Heart left ventricle (tissue), 16 donors: ENCODE data around the gene PRG2. TPM values are rescaled to one million over a fixed set of nuclear protein-coding genes. Genes with fewer than 3 reads are reported as not detected.
"Not testable (repeated sequence)": the region's sequence is repeated elsewhere in the genome, so short reads cannot be mapped to it uniquely, and the experiment has no call there.

Experiments used
- ATAC-seq, 4 donors: fragments of 200-7000 bp; cut with Tn5 transposase; one replicate each; pipeline ENCODE4 v1.9.1; 2020 to 2022; ENCODE audit warnings: moderate library complexity in 4 of 4, mild to moderate bottlenecking in 3 of 4, moderate number of reproducible peaks in 1 of 4
- DNase-seq, 5 donors: peaks; one replicate each; pipeline ENCODE4 v3.0.0-alpha.2; 2020
- H3K27ac ChIP-seq, 12 donors: fragments of 200-600 bp; sonication (generic) in 4 of 12; one replicate each; pipeline versions ENCODE4 v1.5.0 to v1.8.0; 2016 to 2022; ENCODE audit warnings: mild to moderate bottlenecking in 2 of 12
- H3K27me3 ChIP-seq, 9 donors: fragments of 200-600 bp; sonication (generic) in 2 of 9; one replicate each; pipeline versions ENCODE4 v1.5.1 to v1.8.0; 2016 to 2022; ENCODE audit warnings: mild to moderate bottlenecking in 3 of 9
- H3K36me3 ChIP-seq, 9 donors: fragments of 200-600 bp; sonication (generic) in 2 of 9; one replicate each; pipeline versions ENCODE4 v1.5.0 to v1.8.0; 2018 to 2022; ENCODE audit warnings: mild to moderate bottlenecking in 2 of 9
- H3K4me1 ChIP-seq, 12 donors: fragments of 200-600 bp; sonication (generic) in 4 of 12; one replicate each; pipeline versions ENCODE4 v1.5.0 to v1.8.0; 2016 to 2022; ENCODE audit warnings: mild to moderate bottlenecking in 3 of 12
- H3K4me3 ChIP-seq, 12 donors: fragments of 200-600 bp; sonication (generic) in 4 of 12; one replicate each; pipeline versions ENCODE4 v1.5.0 to v1.8.0; 2017 to 2022; ENCODE audit warnings: mild to moderate bottlenecking in 9 of 12, moderate library complexity in 4 of 12
- H3K9me3 ChIP-seq, 12 donors: fragments of 200-600 bp; sonication (generic) in 4 of 12; one replicate each; pipeline versions ENCODE4 v1.5.0 to v1.8.0; 2016 to 2022; ENCODE audit warnings: mild to moderate bottlenecking in 1 of 12
- POLR2A ChIP-seq, 2 donors: fragments of 450-650 bp; IDR thresholded peaks; one replicate each; pipeline ENCODE4 v1.6.1; 2017; ENCODE audit warnings: antibody characterized with exemption in 2 of 2, mild to moderate bottlenecking in 2 of 2, moderate library complexity in 2 of 2
- WGBS, 4 donors: extraction: QIAGEN DNeasy Blood & Tissue Kit in 2 of 4; methylation state at CpG; one replicate each; pipeline versions ENCODE4 v1.1.5 to v1.1.7; 2013 to 2018; 5-methylcytosine and 5-hydroxymethylcytosine counted together
- intact Hi-C, 10 donors: fragments of 100-400 bp; cut with DNase I; formaldehyde crosslinking; loops; one replicate each; pipeline versions ENCODE4 v1.11.1 to v1.14.2; 2022
- polyA plus RNA-seq, 2 donors: library from polyadenylated mRNA; stranded (reverse); fragments of 200-250 nt; gene quantifications; one replicate each; pipeline ENCODE4 v1.2.3, GENCODE V29; 2013
- total RNA-seq, 9 donors: library from RNA; depleted of rRNA in 2 of 9; stranded (reverse); fragments of >200 nt in 2 of 9; fragmentation: NEBNext Ultra II Directional in 3 of 9; extraction: Animal tissue kit (Norgen Biotek cat#: 25700) in 3 of 9; gene quantifications; one replicate each; pipeline versions ENCODE4 v1.1.0 to v1.2.4, GENCODE V29; 2016 to 2023
- TF ChIP-seq, protein P1 (sequence below), 12 donors: fragments of 200-600 bp; sonication (generic) in 4 of 12; IDR thresholded peaks; one replicate each; pipeline versions ENCODE4 v1.5.0 to v1.8.0; 2018 to 2022; ENCODE audit warnings: antibody characterized with exemption in 12 of 12, mild to moderate bottlenecking in 5 of 12
- donor health status: ischemic (EF 13 %, LVEDD 7.1; RV severe dilation, severe dysfunction).
- donor health status: healthy with polysubstance abuse.
- donor health status: DM: no; HTN: yes; CAD: no.
- donor health status: DM: no; HTN: no; CAD: no.
- donor health status: ischemic (EF 25% LVEDD 6.9; RV normal size, moderate dysfunction).
- donor health status: ischemic (EF 25% LVEDD 5.7; RV mildly dilated, moderate dysfunction).
- donor health status: healthy.
- donor health status: DM: yes; HTN: yes; CAD: no.
- donor health status: ischemic (EF 35%, LVEDD 5.7; RV mildly dilated, moderate dysfunction).
- donor health status: nonischemic (EF 11% LVEDD 7.7; RV severe dilation, severe dysfunction).
- donor health status: DM: yes; HTN: yes; CAD: no.
- donor health status: PGD.
- donor health status: ischemic (EF 29% LVEDD 5.4; RV normal size, mild dysfunction).
- donor health status: nonischemic (EF 23%, LVEDD 6.1; RV moderate dilation, normal function).

Gene PRG2
- total and polyA plus RNA-seq, 11 donors = 0.04 to 0.27 (median 0.20) TPM; not detected in 6

DNA sequence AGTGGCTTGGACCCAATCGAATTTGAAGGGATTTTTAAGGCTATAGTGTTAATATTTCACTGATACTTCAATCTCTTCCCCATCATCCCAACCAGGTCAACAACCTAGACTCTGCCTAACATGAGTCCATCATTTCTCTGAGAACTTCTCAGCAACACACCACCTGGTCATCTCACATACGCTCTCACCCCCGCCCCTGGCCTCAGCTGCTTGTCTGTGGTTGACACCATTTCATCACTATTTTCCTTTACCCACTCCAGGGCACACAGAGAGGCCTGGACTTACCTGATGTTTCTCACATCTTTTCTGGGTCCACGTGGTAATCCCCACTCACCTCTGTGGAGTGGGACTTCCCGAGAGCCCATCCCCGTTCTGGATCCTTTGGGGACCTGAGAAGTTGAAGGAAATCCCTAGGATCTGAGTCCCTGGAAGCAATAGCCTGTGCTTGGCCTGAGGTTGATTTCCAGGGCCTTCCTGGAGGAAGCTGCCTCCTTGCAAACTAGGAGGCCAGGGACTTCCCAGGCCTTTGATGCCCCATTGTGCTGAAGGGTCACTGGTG, 49.1 kb downstream of the PRG2 start:
- Histone ChIP-seq H3K4me3 (no peak overlapping the region), H3K9me3 (no peaks in the 10 kb centered on the region), H3K27me3 (no peaks in the 10 kb centered on the region), H3K36me3 (no peaks in the 10 kb centered on the region), H3K27ac (no peak overlapping the region), H3K4me1 (peaks cover 0 to 6% (median 2%) of the 10 kb centered on the region in 12 donors)
- intact Hi-C loops = loop anchor here in 9 of 10 donors (5.0 to 10.0 kb wide), 7 partner anchors 113 to 1173 kb away; partner anchors contain the start of genes YPEL4 (in 3 of the 9) and SLC43A1 (in 1 of the 9)
- ATAC-seq = no peak
- peak in 1 of 5 donors; percentile 14 for DNase-seq
- TF ChIP-seq, protein P1, sequence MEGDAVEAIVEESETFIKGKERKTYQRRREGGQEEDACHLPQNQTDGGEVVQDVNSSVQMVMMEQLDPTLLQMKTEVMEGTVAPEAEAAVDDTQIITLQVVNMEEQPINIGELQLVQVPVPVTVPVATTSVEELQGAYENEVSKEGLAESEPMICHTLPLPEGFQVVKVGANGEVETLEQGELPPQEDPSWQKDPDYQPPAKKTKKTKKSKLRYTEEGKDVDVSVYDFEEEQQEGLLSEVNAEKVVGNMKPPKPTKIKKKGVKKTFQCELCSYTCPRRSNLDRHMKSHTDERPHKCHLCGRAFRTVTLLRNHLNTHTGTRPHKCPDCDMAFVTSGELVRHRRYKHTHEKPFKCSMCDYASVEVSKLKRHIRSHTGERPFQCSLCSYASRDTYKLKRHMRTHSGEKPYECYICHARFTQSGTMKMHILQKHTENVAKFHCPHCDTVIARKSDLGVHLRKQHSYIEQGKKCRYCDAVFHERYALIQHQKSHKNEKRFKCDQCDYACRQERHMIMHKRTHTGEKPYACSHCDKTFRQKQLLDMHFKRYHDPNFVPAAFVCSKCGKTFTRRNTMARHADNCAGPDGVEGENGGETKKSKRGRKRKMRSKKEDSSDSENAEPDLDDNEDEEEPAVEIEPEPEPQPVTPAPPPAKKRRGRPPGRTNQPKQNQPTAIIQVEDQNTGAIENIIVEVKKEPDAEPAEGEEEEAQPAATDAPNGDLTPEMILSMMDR (IDR thresholded peaks at IDR 0.05) = no peak
- no peak for TF ChIP-seq POLR2A (IDR thresholded peaks at IDR 0.05)
- WGBS, 4 donors = 73 to 84% (median 78%) methylated on average over 6 of the region's 6 CpGs

DNA sequence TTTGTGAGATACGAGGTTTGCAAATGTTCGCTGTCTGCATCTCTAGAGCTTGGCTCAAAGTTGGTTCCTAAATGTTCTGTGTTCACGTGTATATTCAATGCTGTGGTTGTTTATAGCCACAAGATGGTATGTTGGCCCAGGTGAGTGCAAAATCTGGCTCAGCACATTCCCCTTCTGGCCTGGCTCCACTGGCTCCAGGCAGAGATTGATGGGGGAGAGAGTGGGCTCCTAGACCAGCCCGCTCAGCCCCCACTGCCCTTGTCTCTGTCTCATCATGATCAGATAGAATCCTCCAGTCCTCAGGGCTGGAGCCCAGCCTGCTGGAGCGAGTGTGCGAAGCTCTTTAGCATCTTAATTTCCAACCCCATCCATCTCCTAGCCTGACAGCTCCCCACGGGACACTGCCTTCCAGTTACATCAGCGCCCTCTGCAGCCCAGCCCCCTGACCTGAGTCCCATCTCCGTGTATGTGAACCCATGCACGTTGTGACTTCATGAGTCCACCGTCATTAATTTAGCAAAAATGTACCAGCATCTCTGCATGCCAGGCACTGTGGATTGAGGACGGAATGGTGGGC, 50.3 kb downstream of the PRG2 start:
- Histone ChIP-seq H3K36me3 (no peaks in the 10 kb centered on the region), H3K9me3 (no peaks in the 10 kb centered on the region), H3K27me3 (no peaks in the 10 kb centered on the region), H3K27ac (no peak overlapping the region), H3K4me3 (peak overlapping the region in 2 of 12 donors; percentile 34 to 44), H3K4me1 (peaks cover 0 to 10% (median 6%) of the 10 kb centered on the region in 12 donors)
- DNase-seq (peak in 2 of 5 donors; percentile 43 to 54), ATAC-seq (no peak)
- TF ChIP-seq, protein P1 (IDR thresholded peaks at IDR 0.05) = peak in 2 of 12 donors; percentile 10 to 19
- TF ChIP-seq POLR2A (IDR thresholded peaks at IDR 0.05) = no peak
- 37 to 39% (median 38%) methylated on average over 11 to 12 of the region's 12 CpGs for WGBS, 4 donors
- intact Hi-C loops = loop anchor here in 9 of 10 donors (5.0 to 10.0 kb wide), 7 partner anchors 115 to 1175 kb away; partner anchors contain the start of genes YPEL4 (in 3 of the 9) and SLC43A1 (in 1 of the 9)

DNA sequence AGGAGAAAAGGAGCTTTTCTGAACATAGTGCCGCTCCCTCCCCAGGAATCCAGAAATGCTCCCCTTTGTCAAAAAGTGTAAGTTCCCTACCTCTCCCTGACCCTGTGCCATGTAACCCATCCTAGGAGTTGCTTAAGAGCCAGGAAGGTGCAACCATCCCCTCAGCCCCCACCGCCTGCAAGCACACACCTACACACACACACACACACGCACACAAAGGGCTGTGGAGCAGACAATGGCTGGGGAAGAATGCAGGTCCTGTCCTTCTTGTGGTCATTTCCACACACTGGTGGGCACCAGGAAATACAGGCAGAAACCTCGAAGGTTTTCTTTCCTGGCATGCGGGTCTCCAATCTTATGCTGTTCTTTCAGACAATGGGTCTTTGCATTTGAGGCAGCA, 51.1 kb downstream of the PRG2 start:
- Histone ChIP-seq H3K27me3 (no peaks in the 10 kb centered on the region), H3K4me3 (peak overlapping the region in 4 of 12 donors; percentile 24 to 44 (median 36)), H3K36me3 (peaks cover 0 to under 1% (median 0%) of the 10 kb centered on the region in 9 donors), H3K9me3 (no peaks in the 10 kb centered on the region), H3K27ac (no peak overlapping the region), H3K4me1 (peaks cover 0 to 18% (median 14%) of the 10 kb centered on the region in 12 donors)
- 68 to 79% (median 73%) methylated on average over 5 of the region's 5 CpGs for WGBS, 4 donors
- no peak for ATAC-seq
- intact Hi-C loops = loop anchor here in 1 of 10 donors (5.0 kb wide), 1 partner anchor 188 kb away; no protein-coding TSS in a partner anchor
- no peak for TF ChIP-seq POLR2A (IDR thresholded peaks at IDR 0.05)
- TF ChIP-seq, protein P1 (IDR thresholded peaks at IDR 0.05) = no peak
- DNase-seq = no peak

DNA sequence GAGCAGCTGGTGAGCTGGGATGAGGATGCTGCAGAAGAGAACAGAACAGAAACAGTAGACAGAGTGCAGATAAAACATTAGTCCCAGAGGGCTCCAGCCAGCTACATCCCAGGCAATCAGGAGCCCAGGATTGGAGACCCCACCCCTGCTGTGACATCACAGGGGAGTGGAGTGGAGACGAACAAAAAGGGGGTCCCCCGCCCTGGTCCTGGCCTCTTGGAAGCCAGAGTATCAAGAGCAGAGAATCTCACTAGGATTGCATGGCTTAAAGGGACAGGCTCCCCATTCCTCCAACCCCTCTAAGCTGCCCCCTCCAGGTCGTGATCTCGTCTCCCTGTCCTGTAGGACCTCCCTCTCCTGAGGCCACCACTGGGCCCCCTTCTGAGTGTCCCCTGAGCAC, 52.3 kb downstream of the PRG2 start, which contains the start of gene P2RX3:
TSS of gene P2RX3 (plus strand) at position 211 of the 400 bp plus-strand sequence. CDS start 199 bp downstream, outside the sequence.
- intact Hi-C loops = loop anchor here in 1 of 10 donors (5.0 kb wide), 1 partner anchor 189 kb away; no protein-coding TSS in a partner anchor
- peak within 1 kb of the TSS in 5 of 12 donors; percentile 5 to 44 (median 34) for H3K4me3 ChIP-seq
- ATAC-seq (no peak), DNase-seq (peak in 2 of 5 donors; percentile 40 to 75)
- TF ChIP-seq, protein P1 (IDR thresholded peaks at IDR 0.05) = no peak
- no peak for TF ChIP-seq POLR2A (IDR thresholded peaks at IDR 0.05)
- H3K4me1 ChIP-seq = peaks cover 0 to 25% (median 16%) of the 10 kb centered on the region in 12 donors
- no peaks in the 10 kb centered on the region for H3K27me3 ChIP-seq
- peaks cover 0 to 13% (median 8%) of the 10 kb centered on the region in 9 donors for H3K36me3 ChIP-seq
- peak within 1 kb of the TSS in 3 of 12 donors; percentile 16 to 46 (median 19) for H3K27ac ChIP-seq
- no peaks in the 10 kb centered on the region for H3K9me3 ChIP-seq
- 24 to 35% (median 35%) methylated on average over 4 of the region's 4 CpGs for WGBS, 4 donors

DNA sequence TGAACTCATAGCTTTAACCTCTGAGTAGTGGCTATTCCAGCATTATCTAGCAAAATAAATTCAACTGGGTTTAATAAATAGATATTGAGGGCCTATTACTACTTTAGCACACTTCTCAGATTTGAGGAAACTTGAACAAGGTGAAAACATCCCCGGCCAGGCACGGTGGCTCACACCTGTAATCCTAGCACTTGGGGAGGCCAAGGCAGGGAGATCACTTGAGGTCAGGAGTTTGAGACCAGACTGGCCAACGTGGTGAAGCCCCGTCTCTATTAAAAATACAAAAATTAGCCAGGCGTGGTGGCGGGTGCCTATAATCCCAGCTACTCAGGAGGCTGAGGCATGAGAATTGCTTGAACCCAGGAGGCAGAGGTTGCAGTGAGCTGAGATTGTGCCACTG, 53.6 kb downstream of the PRG2 start:
- DNase-seq, H3K4me3 ChIP-seq, H3K27ac ChIP-seq, H3K9me3 ChIP-seq, ATAC-seq, H3K27me3 ChIP-seq: not testable (repeated sequence)
- peaks cover 0 to 25% (median 16%) of the 10 kb centered on the region in 12 donors for H3K4me1 ChIP-seq
- WGBS, 4 donors = 87 to 94% (median 92%) methylated on average over 6 of the region's 6 CpGs
- intact Hi-C loops = loop anchor here in 1 of 10 donors (5.0 kb wide), 1 partner anchor 190 kb away; no protein-coding TSS in a partner anchor
- H3K36me3 ChIP-seq = peaks cover 0 to 25% (median 21%) of the 10 kb centered on the region in 9 donors
